Measurements from ENCODE around the gene TGFB2. TPM values are rescaled to one million over a fixed set of nuclear protein-coding genes. Genes with fewer than 3 reads are reported as not detected.

Gene TGFB2

Small RNAs within 50 kb of the gene (small RNA-seq; reads per million reads assigned to genes)
- not detected for gene AC096638.1 (ENCODE audit: low read depth)

Measured in mesenchymal stem cell (in vitro differentiated cells and primary cell).